Small intestine (tissue), 16 donors: ENCODE data around the gene SOD3. TPM values are rescaled to one million over a fixed set of nuclear protein-coding genes. Genes with fewer than 3 reads are reported as not detected.
A peak's percentile ranks its signal among the peaks of the same experiment; 100 is the strongest.

Experiments used
- DNase-seq, 2 donors: peaks; one replicate each; pipeline versions ENCODE4 v3.0.0 to v3.0.0-alpha.2; 2013
- FAIRE-seq: peaks from 2 replicates; lab custom pipeline; 2012; peaks lifted over from hg19 to GRCh38; lab: Jason Lieb, UNC
- H3K27ac ChIP-seq, 3 donors: one replicate each; pipeline ENCODE4 v1.5.1; 2013; ENCODE audit warnings: low read length in 2 of 3, mild to moderate bottlenecking in 2 of 3, control low read depth in 1 of 3, inconsistent platforms in 1 of 3, low read depth in 1 of 3, moderate library complexity in 1 of 3
- H3K27me3 ChIP-seq, 3 donors: one replicate each; pipeline ENCODE4 v1.6.1; 2013; ENCODE audit warnings: low read length in 3 of 3, inconsistent platforms in 1 of 3; ENCODE audit not compliant: control insufficient read depth in 3 of 3, insufficient read depth in 3 of 3
- H3K36me3 ChIP-seq, 3 donors: one replicate each; pipeline ENCODE4 v1.6.1; 2013; ENCODE audit warnings: low read length in 3 of 3, inconsistent platforms in 1 of 3, low read depth in 1 of 3, mild to moderate bottlenecking in 1 of 3, moderate library complexity in 1 of 3; ENCODE audit not compliant: control insufficient read depth in 3 of 3, insufficient read depth in 2 of 3
- H3K4me1 ChIP-seq, 3 donors: one replicate each; pipeline ENCODE4 v1.6.1; 2013; ENCODE audit warnings: low read length in 2 of 3, inconsistent platforms in 1 of 3, low read depth in 1 of 3, mild to moderate bottlenecking in 1 of 3, moderate library complexity in 1 of 3; ENCODE audit not compliant: control insufficient read depth in 3 of 3, insufficient read depth in 2 of 3
- H3K4me3 ChIP-seq, 3 donors: one replicate each; pipeline ENCODE4 v1.5.1; 2013; ENCODE audit warnings: low read length in 3 of 3, control low read depth in 1 of 3, inconsistent platforms in 1 of 3, low read depth in 1 of 3, mild to moderate bottlenecking in 1 of 3, moderate library complexity in 1 of 3
- H3K9me3 ChIP-seq, 2 donors: one replicate each; pipeline ENCODE4 v1.6.1; 2013; ENCODE audit warnings: low read depth in 1 of 2, low read length in 1 of 2; ENCODE audit not compliant: control insufficient read depth in 2 of 2, insufficient read depth in 1 of 2
- WGBS, 3 donors: extraction: QIAGEN DNeasy Blood & Tissue Kit; methylation state at CpG; one replicate each; pipeline ENCODE4 v1.1.7; 2013; 5-methylcytosine and 5-hydroxymethylcytosine counted together
- long read RNA-seq, 10 donors: transcript quantifications; one replicate each; lab custom pipeline, GENCODE V29; 2026
- polyA plus RNA-seq, 4 donors: library from polyadenylated mRNA; stranded (reverse) in 3 of 4; unstranded in 1 of 4; fragments of 200-250 nt in 3 of 4; fragments of 120-200 nt in 1 of 4; gene quantifications; one replicate each; pipeline versions ENCODE4 v1.2.1 to v1.2.3, GENCODE V29; 2013
- donor health status: healthy with polysubstance abuse.
- donor health status: control.
- donor health status: control.
- donor health status: Bipolar disorder and iron deficiency.
- donor health status: healthy.

Gene SOD3
- 10 to 100 TPM in 1 of 4 donors, 1 to 10 TPM in 1, under 1 TPM in 1, not detected in 1; 0.90 to 15.6 (median 1.6) TPM for polyA plus RNA-seq
- long read RNA-seq, donor 1, partial matches to known transcripts = 0 of 3 reads
- long read RNA-seq, donor 1, other reads (novel, unspliced or antisense) = 0 of 3 reads
- long read RNA-seq, donor 2 = 0 reads
- long read RNA-seq, donor 3, partial matches to known transcripts = 0 of 1 reads
- long read RNA-seq, donor 3, other reads (novel, unspliced or antisense) = 0 of 1 reads
- long read RNA-seq, donor 4 = 0 reads
- long read RNA-seq, donor 5 = 0 reads
- long read RNA-seq, donor 6, partial matches to known transcripts = 0 of 3 reads
- long read RNA-seq, donor 6, other reads (novel, unspliced or antisense) = 0 of 3 reads
- long read RNA-seq, donor 7 = 0 reads
- long read RNA-seq, donor 8, partial matches to known transcripts = 0 of 2 reads
- long read RNA-seq, donor 8, other reads (novel, unspliced or antisense) = 0 of 2 reads
- long read RNA-seq, donor 9 = 0 reads
- long read RNA-seq, donor 10, transcript SOD3-201 (2 exons, 1,526 nt) = major isoform, 16 of 16 reads
- long read RNA-seq, donor 10, partial matches to known transcripts = 0 of 16 reads
- long read RNA-seq, donor 10, other reads (novel, unspliced or antisense) = 0 of 16 reads

DNA sequence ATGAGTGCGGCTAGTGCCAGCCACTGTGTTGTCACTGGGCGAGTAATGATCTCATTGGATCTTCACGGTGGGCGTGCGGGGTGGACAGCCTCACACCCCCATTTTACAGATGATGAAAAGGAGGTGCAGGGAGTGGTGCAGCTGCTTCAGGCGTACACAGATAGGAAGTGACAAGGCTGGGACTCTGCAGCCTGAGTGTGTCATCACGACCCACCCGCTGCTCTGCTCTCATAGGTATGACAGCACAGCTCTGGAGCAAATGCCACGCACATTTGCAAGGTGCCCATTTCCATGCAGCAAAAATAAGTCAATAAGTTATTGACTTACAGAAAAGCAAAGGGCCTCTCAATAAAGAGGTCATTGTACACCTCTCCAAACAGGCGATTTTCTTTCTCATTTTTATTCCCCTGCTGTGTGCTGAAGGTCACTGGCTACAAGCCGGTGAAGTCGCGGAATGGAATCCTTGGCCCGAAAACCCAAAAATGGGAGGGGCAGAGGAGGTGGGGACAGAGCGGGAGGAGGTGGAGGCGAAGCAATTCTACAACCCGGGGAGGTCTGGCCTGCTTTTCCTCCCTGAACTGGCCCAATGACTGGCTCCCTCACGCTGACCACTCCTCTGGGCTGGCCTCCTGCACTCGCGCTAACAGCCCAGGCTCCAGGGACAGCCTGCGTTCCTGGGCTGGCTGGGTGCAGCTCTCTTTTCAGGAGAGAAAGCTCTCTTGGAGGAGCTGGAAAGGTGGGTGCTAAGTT is at the start of gene SOD3:
Gene SOD3 (plus strand): TSS at position 658 of the 750 bp plus-strand sequence. CDS start 3,949 bp downstream, outside the sequence.
- peaks cover 0 to 8% (median 3%) of the 10 kb centered on the region in 3 donors for H3K4me1 ChIP-seq
- no peak for FAIRE-seq
- H3K27me3 ChIP-seq = peaks cover 2 to 40% (median 7%) of the 10 kb centered on the region in 3 donors
- WGBS, 3 donors = 21 to 41% (median 36%) methylated on average over 21 of the region's 21 CpGs
- H3K9me3 ChIP-seq = no peaks in the 10 kb centered on the region
- H3K4me3 ChIP-seq = peak within 1 kb of the TSS in 1 of 3 donors; percentile 7
- H3K36me3 ChIP-seq = no peaks in the 10 kb centered on the region
- peak; percentile 17 to 39 for DNase-seq
- peak within 1 kb of the TSS in 2 of 3 donors; percentile 12 to 69 for H3K27ac ChIP-seq

GRCh38 chr4:24747234-24747975 is 48.0 kb upstream of the SOD3 start:
- no peak for DNase-seq
- 71 to 83% (median 80%) methylated on average over 4 of the region's 4 CpGs for WGBS, 3 donors
- no peak for FAIRE-seq
- Histone ChIP-seq H3K27ac (no peak overlapping the region), H3K36me3 (no peaks in the 10 kb centered on the region), H3K4me3 (no peak overlapping the region), H3K9me3 (no peaks in the 10 kb centered on the region), H3K27me3 (no peaks in the 10 kb centered on the region), H3K4me1 (no peaks in the 10 kb centered on the region)

GRCh38 chr4:24748023-24748422 is 47.4 kb upstream of the SOD3 start:
- Histone ChIP-seq H3K27ac (no peak overlapping the region), H3K9me3 (no peaks in the 10 kb centered on the region), H3K4me1 (no peaks in the 10 kb centered on the region), H3K36me3 (no peaks in the 10 kb centered on the region), H3K27me3 (no peaks in the 10 kb centered on the region), H3K4me3 (no peak overlapping the region)
- DNase-seq (no peak), FAIRE-seq (no peak)
- 79 to 88% (median 84%) methylated on average over 4 of the region's 4 CpGs for WGBS, 3 donors

GRCh38 chr4:24748758-24749350 is 46.5 kb upstream of the SOD3 start:
- H3K27ac ChIP-seq = no peak overlapping the region
- WGBS, 3 donors = 68 to 80% (median 73%) methylated on average over 10 of the region's 10 CpGs
- DNase-seq (no peak), FAIRE-seq (no peak)
- no peak overlapping the region for H3K4me3 ChIP-seq
- no peaks in the 10 kb centered on the region for H3K27me3 ChIP-seq
- no peaks in the 10 kb centered on the region for H3K36me3 ChIP-seq
- H3K4me1 ChIP-seq = no peaks in the 10 kb centered on the region
- H3K9me3 ChIP-seq = no peaks in the 10 kb centered on the region

DNA sequence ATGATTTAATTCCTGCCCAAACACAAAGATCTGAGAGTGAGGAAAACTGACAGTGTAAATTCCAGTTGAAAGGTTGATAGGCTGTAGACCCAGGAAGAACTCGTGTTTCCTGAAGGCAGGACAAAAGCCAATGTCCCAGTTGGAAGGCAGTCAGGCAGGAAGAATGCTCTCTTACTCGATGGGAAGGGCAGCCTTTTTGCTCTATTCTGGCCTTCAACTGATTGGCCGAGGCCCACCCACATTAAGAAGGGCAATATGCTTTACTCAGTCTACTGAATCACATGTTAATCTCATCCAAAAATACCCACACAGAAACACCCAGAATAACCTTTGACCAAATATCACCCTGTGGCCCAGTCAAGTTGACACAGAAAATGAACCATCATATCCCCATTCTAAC is 45.3 kb upstream of the SOD3 start:
- Histone ChIP-seq H3K27ac (no peak overlapping the region), H3K4me3 (no peak overlapping the region), H3K36me3 (no peaks in the 10 kb centered on the region), H3K4me1 (no peaks in the 10 kb centered on the region), H3K9me3 (no peaks in the 10 kb centered on the region), H3K27me3 (no peaks in the 10 kb centered on the region)
- WGBS, 3 donors = 48 to 77% (median 74%) methylated on average over 3 of the region's 3 CpGs
- no peak for FAIRE-seq
- no peak for DNase-seq

GRCh38 chr4:24751926-24752539 is 43.3 kb upstream of the SOD3 start:
- 70 to 82% (median 78%) methylated on average over 3 of the region's 3 CpGs for WGBS, 3 donors
- Histone ChIP-seq H3K27ac (no peak overlapping the region), H3K4me3 (no peak overlapping the region), H3K27me3 (no peaks in the 10 kb centered on the region), H3K4me1 (no peaks in the 10 kb centered on the region), H3K36me3 (no peaks in the 10 kb centered on the region), H3K9me3 (no peaks in the 10 kb centered on the region)
- no peak for DNase-seq
- no peak for FAIRE-seq

- Histone ChIP-seq H3K9me3 (no peaks in the 10 kb centered on the region), H3K27ac (no peak overlapping the region), H3K27me3 (no peaks in the 10 kb centered on the region), H3K4me1 (no peaks in the 10 kb centered on the region), H3K36me3 (no peaks in the 10 kb centered on the region), H3K4me3 (no peak overlapping the region)
- DNase-seq (no peak), FAIRE-seq (no peak)
- 70 to 75% (median 75%) methylated on average over 1 of the region's 1 CpG for WGBS, 3 donors
Observed at GRCh38 chr4:24753519-24753918, 41.9 kb upstream of the SOD3 start.
